MM.1S (cell line): ENCODE measurements around the gene ALDH3B1.
A peak's percentile ranks its signal among the peaks of the same experiment; 100 is the strongest.

Experiments
- DNase-seq: peaks from one replicate; pipeline ENCODE4 v3.0.0-alpha.2; 2015
- H2AFZ ChIP-seq: fragments of 300-600 bp; sonication (generic); 2 replicates; pipeline ENCODE4 v1.6.0; 2016; ENCODE audit warnings: antibody characterized with exemption, low read length
- H3F3A ChIP-seq: fragments of 300-600 bp; sonication (generic); 2 replicates; pipeline ENCODE4 v1.6.1; 2016; ENCODE audit warnings: mild to moderate bottlenecking, antibody characterized with exemption, low read length, moderate library complexity, mixed read lengths; ENCODE audit not compliant: insufficient read depth
- H3K27ac ChIP-seq: fragments of 300-600 bp; sonication (generic); 2 replicates; pipeline ENCODE4 v1.5.1; 2016; ENCODE audit warnings: mild to moderate bottlenecking, low read length
- H3K27me3 ChIP-seq: fragments of 300-600 bp; sonication (generic); replicated peaks from 2 replicates; pipeline ENCODE4 v1.6.0; 2016; ENCODE audit warnings: low read length; ENCODE audit not compliant: insufficient read depth
- H3K36me3 ChIP-seq: fragments of 300-600 bp; sonication (generic); replicated peaks from 2 replicates; pipeline ENCODE4 v1.6.1; 2016; ENCODE audit warnings: mild to moderate bottlenecking, low read length, mixed read lengths; ENCODE audit not compliant: insufficient read depth
- H3K4me1 ChIP-seq: fragments of 300-600 bp; sonication (generic); 2 replicates; pipeline ENCODE4 v1.6.1; 2016; ENCODE audit warnings: low read length, mixed read lengths
- H3K4me2 ChIP-seq: fragments of 300-600 bp; sonication (generic); 2 replicates; pipeline ENCODE4 v1.6.0; 2016; ENCODE audit warnings: low read depth, low read length
- H3K4me3 ChIP-seq: fragments of 300-600 bp; sonication (generic); 2 replicates; pipeline ENCODE4 v1.5.1; 2016; ENCODE audit warnings: low read length, mixed read lengths
- H3K79me2 ChIP-seq: fragments of 300-600 bp; sonication (generic); 2 replicates; pipeline ENCODE4 v1.6.1; 2016; ENCODE audit warnings: mixed run types, low read length, mixed read lengths
- H3K9ac ChIP-seq: fragments of 300-600 bp; sonication (generic); 2 replicates; pipeline ENCODE4 v1.6.1; 2016; ENCODE audit warnings: low read length, mixed read lengths
- H3K9me2 ChIP-seq: fragments of 300-600 bp; sonication (generic); replicated peaks from 2 replicates; pipeline ENCODE4 v1.6.1; 2016; ENCODE audit warnings: mild to moderate bottlenecking, low read length, mixed read lengths; ENCODE audit not compliant: insufficient read depth
- H3K9me3 ChIP-seq: fragments of 300-600 bp; sonication (generic); replicated peaks from 2 replicates; pipeline ENCODE4 v1.6.1; 2016; ENCODE audit warnings: mild to moderate bottlenecking, low read length, mixed read lengths; ENCODE audit not compliant: insufficient read depth
- H4K20me1 ChIP-seq: fragments of 300-600 bp; sonication (generic); 2 replicates; pipeline ENCODE4 v1.6.1; 2016; ENCODE audit warnings: mild to moderate bottlenecking, low read length, moderate library complexity, mixed read lengths; ENCODE audit not compliant: insufficient read depth
- CTCF ChIP-seq: fragments of 300-600 bp; sonication (generic); IDR thresholded peaks from 2 replicates; pipeline ENCODE4 v1.5.1; 2016; ENCODE audit warnings: antibody characterized with exemption, low read length, mixed read lengths
- EZH2 ChIP-seq: fragments of 300-600 bp; sonication (generic); optimal IDR thresholded peaks from 2 replicates; pipeline ENCODE3; 2017; ENCODE audit warnings: low read depth, mild to moderate bottlenecking, antibody characterized with exemption, low read length, mixed read lengths
- EZH2phosphoT487 ChIP-seq: fragments of 300-600 bp; sonication (generic); IDR thresholded peaks from 2 replicates; pipeline ENCODE4 v1.6.1; 2018; ENCODE audit warnings: antibody characterized with exemption, low read length

Gene ALDH3B1

GRCh38 chr11:68004551-68005335, 5.4 kb upstream of the ALDH3B1 start:
- H3K79me2 ChIP-seq: peaks cover 32% of the 10 kb centered on the region
- no peaks in the 10 kb centered on the region for H3K36me3 ChIP-seq
- H3K4me3 ChIP-seq: 0 out of 2 replicates have a peak overlapping the region, but pooled peaks have one; percentile 86
- H2AFZ ChIP-seq: peak overlapping the region; percentile 5; the same call in 1 of the 2 replicates
- no peaks in the 10 kb centered on the region for H3K9me2 ChIP-seq
- peak overlapping the region; percentile 82; the same call in 1 of the 2 replicates for H3K9ac ChIP-seq
- H3K4me1 ChIP-seq: peaks cover 57% of the 10 kb centered on the region
- no peak for DNase-seq
- H3F3A ChIP-seq: peaks cover 51% of the 10 kb centered on the region
- peak overlapping the region; percentile 89; the same call in 1 of the 2 replicates for H3K27ac ChIP-seq
- no peaks in the 10 kb centered on the region for H4K20me1 ChIP-seq
- no peak for TF ChIP-seq EZH2
- TF ChIP-seq EZH2phosphoT487: no peak
- TF ChIP-seq CTCF: no peak
- H3K9me3 ChIP-seq: no peaks in the 10 kb centered on the region
- no peaks in the 10 kb centered on the region for H3K27me3 ChIP-seq
- H3K4me2 ChIP-seq: peak overlapping the region; percentile 54

DNA sequence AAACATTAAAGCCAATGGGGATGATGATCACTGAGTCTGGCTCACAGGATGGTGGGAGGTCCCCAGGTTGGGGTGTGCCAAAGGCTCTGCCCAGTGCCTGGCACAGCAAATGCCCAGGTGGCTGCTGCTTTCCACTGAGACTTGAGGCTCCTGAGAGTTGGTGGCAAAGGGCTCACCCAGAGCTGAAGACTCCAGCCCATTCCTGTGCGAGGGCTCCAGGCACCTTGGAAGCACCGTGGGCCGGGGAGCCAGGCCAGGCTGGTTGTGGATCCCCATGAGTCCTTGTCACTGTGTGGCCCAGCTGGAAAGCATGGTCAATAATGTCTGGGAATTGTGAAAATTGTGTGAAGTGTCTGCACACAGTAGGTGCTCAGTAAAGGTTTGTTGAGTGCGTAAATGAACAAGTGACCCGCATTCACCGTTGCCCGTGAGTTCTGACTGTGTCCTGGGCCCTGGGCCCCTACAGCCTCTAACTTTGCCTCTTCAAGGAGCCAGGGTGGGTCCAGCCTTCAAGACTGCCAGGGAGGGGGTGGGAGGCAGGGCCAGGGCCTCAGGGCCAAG, 3.4 kb upstream of the ALDH3B1 start:
- H3K4me1 ChIP-seq: peaks cover 66% of the 10 kb centered on the region
- no peaks in the 10 kb centered on the region for H3K9me2 ChIP-seq
- H3K9ac ChIP-seq: peak overlapping the region; percentile 12; the same call in 1 of the 2 replicates
- H3K4me3 ChIP-seq: no peak overlapping the region
- peak overlapping the region; percentile 42; the same call in 1 of the 2 replicates for H3K27ac ChIP-seq
- H3K4me2 ChIP-seq: peak overlapping the region; percentile 20; the same call in 1 of the 2 replicates
- H3K27me3 ChIP-seq: no peaks in the 10 kb centered on the region
- H2AFZ ChIP-seq: no peak overlapping the region
- no peaks in the 10 kb centered on the region for H3K36me3 ChIP-seq
- no peak for DNase-seq
- H4K20me1 ChIP-seq: no peaks in the 10 kb centered on the region
- peaks cover 18% of the 10 kb centered on the region for H3K79me2 ChIP-seq
- H3F3A ChIP-seq: peaks cover 58% of the 10 kb centered on the region
- no peak for TF ChIP-seq CTCF
- no peak for TF ChIP-seq EZH2
- no peak for TF ChIP-seq EZH2phosphoT487
- H3K9me3 ChIP-seq: no peaks in the 10 kb centered on the region

DNA sequence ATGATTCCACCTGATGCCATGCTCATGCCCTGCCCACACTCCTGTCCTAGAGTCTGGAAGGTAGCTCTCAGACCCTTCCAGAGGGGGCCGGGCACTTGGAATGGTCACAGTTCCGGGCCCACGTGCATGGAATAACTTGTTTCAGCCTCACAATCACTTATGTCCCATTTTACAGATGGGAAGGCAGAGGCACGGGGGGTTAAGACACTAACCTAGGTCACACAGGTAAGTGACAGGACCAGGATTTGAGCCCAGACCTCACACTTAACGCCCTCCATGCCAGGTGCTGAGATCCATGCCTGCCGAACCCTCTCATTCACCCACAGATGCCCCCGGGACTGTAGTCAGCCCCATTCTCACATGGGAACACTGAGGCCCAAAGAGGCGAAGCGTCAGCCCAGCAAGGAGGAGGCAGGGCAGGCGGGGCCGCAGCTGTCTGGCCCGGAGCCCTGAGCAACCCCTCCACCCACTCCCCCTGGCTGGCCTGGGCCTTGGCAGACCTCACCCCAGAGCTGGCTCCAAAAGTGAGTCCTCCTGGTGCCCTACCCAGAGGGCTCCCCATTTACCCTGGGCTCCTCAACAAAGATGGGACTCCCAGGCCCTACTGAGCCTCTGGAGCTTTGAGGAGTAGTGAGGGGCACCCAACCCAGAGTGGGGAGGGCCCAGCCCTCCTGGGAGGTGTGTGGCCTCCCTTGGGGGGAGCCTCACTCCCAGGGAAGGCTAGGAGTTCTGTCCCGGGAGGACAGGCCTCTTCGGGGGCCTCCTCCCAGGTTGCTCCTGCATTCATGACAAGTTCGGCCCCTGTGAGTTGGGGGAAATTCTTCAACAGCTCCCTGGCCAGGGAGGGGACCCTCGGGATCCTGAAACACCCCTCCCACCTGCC, 2.4 kb upstream of the ALDH3B1 start:
- H3K27me3 ChIP-seq: no peaks in the 10 kb centered on the region
- DNase-seq: no peak
- H3K9ac ChIP-seq: peak overlapping the region; percentile 68
- peak overlapping the region; percentile 27; the same call in 1 of the 2 replicates for H3K4me3 ChIP-seq
- peaks cover 8% of the 10 kb centered on the region for H3K79me2 ChIP-seq
- peak overlapping the region; percentile 95 for H3K27ac ChIP-seq
- peak overlapping the region; percentile 70 for H3K4me2 ChIP-seq
- no peaks in the 10 kb centered on the region for H3K9me3 ChIP-seq
- H3F3A ChIP-seq: peaks cover 52% of the 10 kb centered on the region
- no peaks in the 10 kb centered on the region for H3K36me3 ChIP-seq
- no peaks in the 10 kb centered on the region for H3K9me2 ChIP-seq
- TF ChIP-seq EZH2phosphoT487: no peak
- no peak for TF ChIP-seq CTCF
- TF ChIP-seq EZH2: no peak
- 0 out of 2 replicates have a peak overlapping the region, but pooled peaks have one; percentile 41 for H2AFZ ChIP-seq
- peaks cover 66% of the 10 kb centered on the region for H3K4me1 ChIP-seq
- no peaks in the 10 kb centered on the region for H4K20me1 ChIP-seq
